KMS-11 (cell line): ENCODE data around the gene OGDH.

Experiments used
- H2AFZ ChIP-seq: fragments of 200-600 bp; sonication (generic); 2 replicates; pipeline ENCODE4 v1.6.1; 2016; ENCODE audit warnings: antibody characterized with exemption, mixed run types, low read depth
- H3K27ac ChIP-seq: fragments of 200-600 bp; sonication (generic); 2 replicates; pipeline ENCODE4 v1.6.1; 2016; ENCODE audit warnings: mild to moderate bottlenecking, mixed run types
- H3K27me3 ChIP-seq: fragments of 200-600 bp; sonication (generic); 2 replicates; pipeline ENCODE4 v1.6.1; 2017; ENCODE audit warnings: mild to moderate bottlenecking, low read depth, mixed run types, moderate library complexity; ENCODE audit not compliant: insufficient read depth
- H3K36me3 ChIP-seq: fragments of 200-600 bp; sonication (generic); 2 replicates; pipeline ENCODE4 v1.6.1; 2017; ENCODE audit warnings: mild to moderate bottlenecking, mixed run types; ENCODE audit not compliant: insufficient read depth
- H3K4me1 ChIP-seq: fragments of 200-600 bp; sonication (generic); 2 replicates; pipeline ENCODE4 v1.6.1; 2016; ENCODE audit warnings: mild to moderate bottlenecking, low read depth, mixed run types; ENCODE audit not compliant: poor library complexity, severe bottlenecking
- H3K4me2 ChIP-seq: fragments of 200-600 bp; sonication (generic); 2 replicates; pipeline ENCODE4 v1.7.0; 2016; ENCODE audit warnings: mild to moderate bottlenecking, mixed run types
- H3K4me3 ChIP-seq: fragments of 200-600 bp; sonication (generic); IDR thresholded peaks from 2 replicates; pipeline ENCODE4 v1.6.1; 2017; ENCODE audit warnings: low read depth, low read length, mixed read lengths; ENCODE audit not compliant: insufficient read depth
- H3K79me2 ChIP-seq: fragments of 200-600 bp; sonication (generic); 2 replicates; pipeline ENCODE4 v1.6.1; 2016; ENCODE audit warnings: low read depth, mixed run types; ENCODE audit not compliant: insufficient read depth
- H3K9ac ChIP-seq: fragments of 200-600 bp; sonication (generic); 2 replicates; pipeline ENCODE4 v1.6.1; 2016; ENCODE audit warnings: mild to moderate bottlenecking, mixed run types
- H4K20me1 ChIP-seq: fragments of 200-600 bp; sonication (generic); 2 replicates; pipeline ENCODE4 v1.6.1; 2016; ENCODE audit warnings: mild to moderate bottlenecking, mixed run types; ENCODE audit not compliant: insufficient read depth
- CTCF ChIP-seq: fragments of 200-600 bp; sonication (generic); conservative IDR thresholded peaks from 2 replicates; pipeline ENCODE4 v1.6.1; 2017; ENCODE audit warnings: low read depth, mild to moderate bottlenecking, antibody characterized with exemption, low read length, moderate library complexity, mixed read lengths

Gene OGDH

GRCh38 chr7:44624318-44624717 lies 17.9 kb downstream of the OGDH start:
- H3K79me2 ChIP-seq, result peaks cover 77% of the 10 kb centered on the region; the same call in 1 of the 2 replicates
- peaks cover 86% of the 10 kb centered on the region for H3K4me1 ChIP-seq
- no peaks in the 10 kb centered on the region; the same call in 1 of the 2 replicates for H3K36me3 ChIP-seq
- H3K4me3 ChIP-seq, result no peak overlapping the region
- 0 out of 2 replicates have a peak overlapping the region, but pooled peaks have one; percentile 4 for H3K9ac ChIP-seq
- H3K4me2 ChIP-seq, result peak overlapping the region; percentile 62
- H2AFZ ChIP-seq, result no peak overlapping the region
- H3K27ac ChIP-seq, result peak overlapping the region; percentile 49
- peaks cover 3% of the 10 kb centered on the region; the same call in 1 of the 2 replicates for H4K20me1 ChIP-seq
- TF ChIP-seq CTCF, result no peak
- H3K27me3 ChIP-seq, result no peaks in the 10 kb centered on the region

- H3K36me3 ChIP-seq, result no peaks in the 10 kb centered on the region; the same call in 1 of the 2 replicates
- H3K27me3 ChIP-seq, result no peaks in the 10 kb centered on the region
- H2AFZ ChIP-seq, result no peak overlapping the region
- no peak overlapping the region for H3K4me2 ChIP-seq
- H3K4me3 ChIP-seq, result no peak overlapping the region
- peaks cover 62% of the 10 kb centered on the region; the same call in 1 of the 2 replicates for H3K79me2 ChIP-seq
- peaks cover 100% of the 10 kb centered on the region for H3K4me1 ChIP-seq
- peaks cover 3% of the 10 kb centered on the region; the same call in 1 of the 2 replicates for H4K20me1 ChIP-seq
- no peak overlapping the region for H3K9ac ChIP-seq
- no peak overlapping the region; the same call in 1 of the 2 replicates for H3K27ac ChIP-seq
- no peak for TF ChIP-seq CTCF
Measured at GRCh38 chr7:44625526-44626471, 19.4 kb downstream of the OGDH start.

- H2AFZ ChIP-seq, result no peak overlapping the region
- H3K9ac ChIP-seq, result no peak overlapping the region
- H3K4me2 ChIP-seq, result no peak overlapping the region
- no peaks in the 10 kb centered on the region; the same call in 1 of the 2 replicates for H3K36me3 ChIP-seq
- H3K27ac ChIP-seq, result no peak overlapping the region; the same call in 1 of the 2 replicates
- H4K20me1 ChIP-seq, result peaks cover 3% of the 10 kb centered on the region; the same call in 1 of the 2 replicates
- peaks cover 54% of the 10 kb centered on the region; the same call in 1 of the 2 replicates for H3K79me2 ChIP-seq
- no peak overlapping the region for H3K4me3 ChIP-seq
- H3K4me1 ChIP-seq, result peaks cover 100% of the 10 kb centered on the region
- H3K27me3 ChIP-seq, result no peaks in the 10 kb centered on the region
- no peak for TF ChIP-seq CTCF
Measured at GRCh38 chr7:44626620-44627019, 20.2 kb downstream of the OGDH start.

GRCh38 chr7:44629829-44630522 lies 23.5 kb downstream of the OGDH start:
- no peak for TF ChIP-seq CTCF
- H2AFZ ChIP-seq, result no peak overlapping the region
- peak overlapping the region; percentile 91 for H3K27ac ChIP-seq
- no peaks in the 10 kb centered on the region for H4K20me1 ChIP-seq
- no peak overlapping the region for H3K4me3 ChIP-seq
- H3K4me1 ChIP-seq, result peaks cover 100% of the 10 kb centered on the region
- peaks cover 20% of the 10 kb centered on the region; the same call in 1 of the 2 replicates for H3K79me2 ChIP-seq
- H3K27me3 ChIP-seq, result no peaks in the 10 kb centered on the region
- peak overlapping the region; percentile 91 for H3K4me2 ChIP-seq
- H3K36me3 ChIP-seq, result no peaks in the 10 kb centered on the region; the same call in 1 of the 2 replicates
- peak overlapping the region; percentile 7; the same call in 1 of the 2 replicates for H3K9ac ChIP-seq
